ENCODE data around the gene RPP38.

GRCh38 chr10:15131330-15131729, 34.2 kb downstream of the RPP38 start:
- no peak for TF ChIP-seq HMG20B (CRISPR knock-in tag; conservative IDR thresholded peaks at IDR 0.05)
- TF ChIP-seq ZNF17 (CRISPR knock-in tag; IDR thresholded peaks at IDR 0.05), result no peak
- no peak for TF ChIP-seq ARNT (IDR thresholded peaks at IDR 0.05)
- no peak for TF ChIP-seq JUN (CRISPR knock-in tag; IDR thresholded peaks at IDR 0.05)
